ENCODE results near the gene PNLDC1. TPM values are rescaled to one million over a fixed set of nuclear protein-coding genes. Genes with fewer than 3 reads are reported as not detected.
"Not testable (repeated sequence)": the region's sequence is repeated elsewhere in the genome, so short reads cannot be mapped to it uniquely, and the experiment has no call there.

PNLDC1 gene
- total RNA-seq, 1 donor from 2014 or later: not detected

DNA sequence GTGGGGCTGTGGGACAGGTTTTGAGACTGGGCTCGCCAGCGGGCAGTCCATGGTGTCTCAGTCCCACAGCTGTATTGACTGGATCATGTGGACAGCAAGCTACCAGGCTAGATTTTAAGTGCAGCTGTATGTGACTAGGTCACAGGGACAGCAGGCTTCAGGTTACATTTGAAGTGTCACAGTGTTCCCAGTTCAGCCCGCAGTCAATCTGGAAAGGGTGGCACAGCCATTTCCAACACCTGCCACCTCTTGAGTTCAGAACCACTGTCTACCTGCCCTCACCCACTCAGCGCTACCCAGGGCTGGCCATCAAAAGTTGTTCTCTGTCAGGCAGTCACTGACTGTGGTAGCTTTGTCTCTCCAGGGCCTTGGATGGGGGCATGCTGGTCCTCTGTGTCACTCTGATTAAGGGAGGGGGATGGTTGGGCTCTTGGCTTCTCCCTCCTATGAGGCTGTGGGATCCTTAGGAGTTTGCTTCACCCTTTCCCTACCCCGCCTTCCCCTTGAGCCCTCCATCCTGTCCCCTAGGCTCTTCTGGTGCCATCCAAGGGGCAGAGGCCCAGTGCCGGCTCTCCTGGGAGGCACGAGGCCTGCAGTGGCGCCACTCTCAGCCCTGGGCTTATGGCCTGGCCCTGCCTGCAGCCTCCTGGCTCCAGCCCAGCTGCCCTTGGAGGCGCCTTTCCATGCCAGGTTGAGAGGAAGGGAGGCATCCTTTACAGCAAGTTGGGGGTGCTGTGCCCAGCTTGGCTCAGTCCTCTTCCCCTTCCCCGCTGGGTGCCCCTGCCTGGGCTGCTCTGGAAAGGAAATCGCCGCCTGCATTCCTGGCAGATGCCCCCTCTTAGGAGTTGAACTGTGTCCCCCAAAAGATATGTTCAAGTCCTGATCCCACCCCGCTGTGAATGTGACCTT, 44.9 kb downstream of the PNLDC1 start:
- no peak overlapping the region for H3K4me3 ChIP-seq (ENCODE audit: low read length in 3 of 3)
- H3K9me3 ChIP-seq (ENCODE audit: control insufficient read depth in 3 of 3, low read length in 3 of 3): no peaks in the 10 kb centered on the region
- H3K4me1 ChIP-seq (ENCODE audit: control insufficient read depth in 3 of 3, insufficient read depth in 3 of 3, low read length in 3 of 3): no peaks in the 10 kb centered on the region
- no peak overlapping the region for H3K27ac ChIP-seq (ENCODE audit: low read depth, low read length)
- H3K36me3 ChIP-seq (ENCODE audit: control insufficient read depth in 3 of 3, insufficient read depth in 3 of 3, low read length in 3 of 3): no peaks in the 10 kb centered on the region
- no peak overlapping the region for H3K9ac ChIP-seq (ENCODE audit: low read depth in 1 of 3, low read length in 3 of 3)
- no peaks in the 10 kb centered on the region for H3K27me3 ChIP-seq (ENCODE audit: control insufficient read depth in 3 of 3, insufficient read depth in 3 of 3, low read length in 3 of 3)

DNA sequence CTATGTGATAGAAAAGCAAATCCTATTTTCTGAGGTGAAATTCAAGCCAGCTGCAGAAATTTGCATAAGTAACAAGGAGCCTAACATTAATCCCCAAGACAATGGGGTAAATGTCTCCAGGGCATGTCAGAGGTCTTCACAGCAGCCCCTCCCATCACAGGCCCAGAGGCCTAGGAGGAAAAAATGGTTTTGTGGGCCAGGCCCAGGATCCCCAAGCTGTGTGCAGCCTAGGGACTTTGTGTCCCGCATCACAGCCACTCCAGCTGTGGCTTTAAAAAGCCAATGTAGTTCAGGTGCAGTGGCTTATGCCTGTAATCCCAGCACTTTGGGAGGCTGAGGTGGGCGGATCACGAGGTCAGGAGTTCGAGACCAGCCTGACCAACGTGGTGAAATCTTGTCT, 48.5 kb downstream of the PNLDC1 start:
- not testable (repeated sequence) for H3K27ac ChIP-seq (ENCODE audit: low read depth, low read length); H3K4me3 ChIP-seq (ENCODE audit: low read length in 3 of 3); H3K9ac ChIP-seq (ENCODE audit: low read depth in 1 of 3, low read length in 3 of 3); H3K9me3 ChIP-seq (ENCODE audit: control insufficient read depth in 3 of 3, low read length in 3 of 3); H3K4me1 ChIP-seq (ENCODE audit: control insufficient read depth in 3 of 3, insufficient read depth in 3 of 3, low read length in 3 of 3); H3K36me3 ChIP-seq (ENCODE audit: control insufficient read depth in 3 of 3, insufficient read depth in 3 of 3, low read length in 3 of 3); H3K27me3 ChIP-seq (ENCODE audit: control insufficient read depth in 3 of 3, insufficient read depth in 3 of 3, low read length in 3 of 3)

DNA sequence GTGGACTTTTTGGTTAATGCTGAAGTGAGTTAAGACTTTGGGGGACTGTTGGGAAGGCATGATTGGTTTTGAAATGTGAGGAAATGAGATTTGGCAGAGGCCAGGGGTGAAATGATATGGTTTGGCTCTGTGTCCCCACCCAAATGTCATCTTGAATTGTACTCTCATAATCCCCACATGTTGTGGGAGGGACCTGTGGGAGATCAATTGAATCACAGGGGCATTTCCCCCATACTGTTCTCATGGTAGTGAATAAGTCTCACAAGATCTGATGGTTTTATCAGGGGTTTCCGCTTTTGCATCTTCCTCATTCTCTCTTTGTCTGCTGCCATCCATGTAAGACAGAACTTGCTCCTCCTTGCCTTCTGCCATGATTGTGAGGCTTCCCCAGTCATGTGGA, 49.8 kb downstream of the PNLDC1 start:
- H3K27me3 ChIP-seq (ENCODE audit: control insufficient read depth in 3 of 3, insufficient read depth in 3 of 3, low read length in 3 of 3); H3K9ac ChIP-seq (ENCODE audit: low read depth in 1 of 3, low read length in 3 of 3); H3K9me3 ChIP-seq (ENCODE audit: control insufficient read depth in 3 of 3, low read length in 3 of 3); H3K4me1 ChIP-seq (ENCODE audit: control insufficient read depth in 3 of 3, insufficient read depth in 3 of 3, low read length in 3 of 3); H3K4me3 ChIP-seq (ENCODE audit: low read length in 3 of 3); H3K27ac ChIP-seq (ENCODE audit: low read depth, low read length); H3K36me3 ChIP-seq (ENCODE audit: control insufficient read depth in 3 of 3, insufficient read depth in 3 of 3, low read length in 3 of 3): not testable (repeated sequence)

DNA sequence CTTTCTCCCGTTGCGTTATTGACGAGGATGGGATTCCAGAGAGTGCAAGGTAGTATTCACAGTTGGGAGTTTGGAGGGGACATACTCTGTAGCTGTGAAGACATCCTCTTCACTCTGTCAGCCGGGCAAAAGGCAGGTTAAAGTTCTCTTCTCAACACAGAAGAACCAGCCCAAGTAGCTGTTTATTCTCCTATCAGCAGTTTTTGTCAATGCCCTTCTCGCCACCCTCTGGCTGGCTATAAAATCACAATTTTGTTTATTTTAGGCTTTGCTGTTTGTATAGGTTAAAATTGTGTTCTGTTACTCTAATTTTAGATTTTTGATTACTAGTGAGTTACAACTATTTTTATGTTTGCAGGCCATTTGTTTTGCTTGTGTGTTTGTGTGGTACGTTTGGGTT, 52.8 kb downstream of the PNLDC1 start:
- no peaks in the 10 kb centered on the region for H3K4me1 ChIP-seq (ENCODE audit: control insufficient read depth in 3 of 3, insufficient read depth in 3 of 3, low read length in 3 of 3)
- no peak overlapping the region for H3K27ac ChIP-seq (ENCODE audit: low read depth, low read length)
- no peaks in the 10 kb centered on the region for H3K27me3 ChIP-seq (ENCODE audit: control insufficient read depth in 3 of 3, insufficient read depth in 3 of 3, low read length in 3 of 3)

DNA sequence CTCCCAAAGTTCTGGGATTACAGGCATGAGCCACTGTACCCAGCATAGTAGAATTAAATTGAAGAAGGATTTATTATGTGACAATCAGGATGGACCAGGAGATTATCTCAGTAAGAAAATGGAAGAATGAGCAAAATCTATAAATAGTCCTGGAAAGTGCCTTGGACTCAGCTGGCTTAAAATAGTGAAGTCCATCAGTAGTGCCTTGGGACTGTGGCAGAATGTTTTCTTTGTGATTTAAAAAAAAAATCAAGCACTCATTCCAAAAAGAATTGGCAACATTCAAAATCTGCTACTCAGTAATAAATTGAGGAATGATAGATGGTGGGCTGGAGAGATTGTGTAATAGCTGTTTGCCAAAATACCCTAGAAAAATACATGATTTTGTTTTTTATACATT, 53.7 kb downstream of the PNLDC1 start:
- Histone ChIP-seq H3K4me3 (ENCODE audit: low read length in 3 of 3) (no peak overlapping the region), H3K4me1 (ENCODE audit: control insufficient read depth in 3 of 3, insufficient read depth in 3 of 3, low read length in 3 of 3) (no peaks in the 10 kb centered on the region), H3K9me3 (ENCODE audit: control insufficient read depth in 3 of 3, low read length in 3 of 3) (no peaks in the 10 kb centered on the region), H3K36me3 (ENCODE audit: control insufficient read depth in 3 of 3, insufficient read depth in 3 of 3, low read length in 3 of 3) (no peaks in the 10 kb centered on the region), H3K27ac (ENCODE audit: low read depth, low read length) (no peak overlapping the region), H3K27me3 (ENCODE audit: control insufficient read depth in 3 of 3, insufficient read depth in 3 of 3, low read length in 3 of 3) (no peaks in the 10 kb centered on the region), H3K9ac (ENCODE audit: low read depth in 1 of 3, low read length in 3 of 3) (no peak overlapping the region)

More for the DNA sequence above, 52.8 kb downstream of the PNLDC1 start:
- Histone ChIP-seq H3K9me3 (ENCODE audit: control insufficient read depth in 3 of 3, low read length in 3 of 3) (no peaks in the 10 kb centered on the region), H3K36me3 (ENCODE audit: control insufficient read depth in 3 of 3, insufficient read depth in 3 of 3, low read length in 3 of 3) (no peaks in the 10 kb centered on the region), H3K9ac (ENCODE audit: low read depth in 1 of 3, low read length in 3 of 3) (no peak overlapping the region), H3K4me3 (ENCODE audit: low read length in 3 of 3) (no peak overlapping the region)

DNA sequence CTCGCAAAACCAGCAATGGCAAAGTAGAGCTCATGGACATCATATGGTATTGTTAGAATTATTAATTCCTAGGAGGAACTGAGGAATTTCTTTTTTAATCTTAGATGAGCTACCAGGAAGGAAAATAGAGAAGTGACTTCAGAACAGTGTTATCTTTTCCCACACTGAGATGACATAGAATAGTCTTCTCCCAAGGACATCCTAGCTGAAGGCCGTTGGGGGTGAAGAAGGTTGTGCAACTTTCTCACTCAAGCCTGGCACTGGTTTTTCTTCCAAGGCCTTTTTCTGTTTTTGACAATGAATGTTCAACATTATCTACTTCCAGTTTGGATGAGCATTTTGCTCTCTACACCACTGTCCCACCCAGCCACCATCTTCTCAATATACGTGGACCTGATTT, 54.9 kb downstream of the PNLDC1 start:
- H3K27ac ChIP-seq (ENCODE audit: low read depth, low read length): no peak overlapping the region
- H3K27me3 ChIP-seq (ENCODE audit: control insufficient read depth in 3 of 3, insufficient read depth in 3 of 3, low read length in 3 of 3): no peaks in the 10 kb centered on the region
- no peaks in the 10 kb centered on the region for H3K9me3 ChIP-seq (ENCODE audit: control insufficient read depth in 3 of 3, low read length in 3 of 3)
- no peak overlapping the region for H3K9ac ChIP-seq (ENCODE audit: low read depth in 1 of 3, low read length in 3 of 3)
- H3K4me1 ChIP-seq (ENCODE audit: control insufficient read depth in 3 of 3, insufficient read depth in 3 of 3, low read length in 3 of 3): no peaks in the 10 kb centered on the region
- no peak overlapping the region for H3K4me3 ChIP-seq (ENCODE audit: low read length in 3 of 3)
- no peaks in the 10 kb centered on the region for H3K36me3 ChIP-seq (ENCODE audit: control insufficient read depth in 3 of 3, insufficient read depth in 3 of 3, low read length in 3 of 3)

DNA sequence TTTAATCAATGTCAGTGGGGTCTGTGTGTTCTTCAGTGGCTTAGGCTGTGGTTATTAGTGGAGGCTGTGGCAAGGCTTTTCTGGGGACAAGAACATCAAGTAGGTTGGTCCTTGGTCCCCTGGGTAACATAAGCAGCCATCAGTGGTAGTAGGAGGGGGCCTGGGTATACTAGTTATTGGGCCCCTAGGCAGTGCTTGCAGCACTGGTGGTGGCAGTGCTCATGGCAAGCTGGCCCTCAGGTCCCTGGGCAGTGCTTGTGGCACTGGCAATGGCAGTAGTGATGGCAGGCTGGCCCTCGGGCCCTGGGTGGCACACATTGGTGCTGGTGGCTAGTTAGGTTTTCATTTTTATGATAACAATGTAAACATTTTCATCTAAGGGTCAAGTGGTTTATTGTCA, 58.2 kb downstream of the PNLDC1 start:
- no peak overlapping the region for H3K9ac ChIP-seq (ENCODE audit: low read depth in 1 of 3, low read length in 3 of 3)
- H3K4me1 ChIP-seq (ENCODE audit: control insufficient read depth in 3 of 3, insufficient read depth in 3 of 3, low read length in 3 of 3): no peaks in the 10 kb centered on the region
- H3K27ac ChIP-seq (ENCODE audit: low read depth, low read length): no peak overlapping the region
- no peak overlapping the region for H3K4me3 ChIP-seq (ENCODE audit: low read length in 3 of 3)
- H3K9me3 ChIP-seq (ENCODE audit: control insufficient read depth in 3 of 3, low read length in 3 of 3): no peaks in the 10 kb centered on the region
- no peaks in the 10 kb centered on the region for H3K36me3 ChIP-seq (ENCODE audit: control insufficient read depth in 3 of 3, insufficient read depth in 3 of 3, low read length in 3 of 3)
- no peaks in the 10 kb centered on the region for H3K27me3 ChIP-seq (ENCODE audit: control insufficient read depth in 3 of 3, insufficient read depth in 3 of 3, low read length in 3 of 3)

DNA sequence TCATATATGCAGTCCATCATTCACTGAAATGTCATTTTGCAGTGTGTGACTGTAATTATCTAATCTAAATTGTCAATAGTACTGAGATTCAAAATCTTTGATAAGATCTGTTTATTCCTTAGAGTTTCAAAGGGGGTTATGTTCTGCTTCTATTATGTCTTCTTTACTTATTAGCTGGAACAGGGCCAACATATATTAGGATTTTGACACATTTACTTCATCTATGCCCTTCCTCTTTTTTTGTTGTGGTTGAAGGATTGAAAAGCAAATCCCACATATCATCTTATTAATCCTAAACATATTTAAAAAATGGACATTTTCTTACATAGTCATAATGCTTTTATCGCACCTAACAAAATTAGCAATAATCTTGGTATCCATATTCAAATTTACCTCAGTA, 60.4 kb downstream of the PNLDC1 start:
- no peaks in the 10 kb centered on the region for H3K9me3 ChIP-seq (ENCODE audit: control insufficient read depth in 3 of 3, low read length in 3 of 3)
- H3K36me3 ChIP-seq (ENCODE audit: control insufficient read depth in 3 of 3, insufficient read depth in 3 of 3, low read length in 3 of 3): no peaks in the 10 kb centered on the region
- H3K4me1 ChIP-seq (ENCODE audit: control insufficient read depth in 3 of 3, insufficient read depth in 3 of 3, low read length in 3 of 3): no peaks in the 10 kb centered on the region
- no peak overlapping the region for H3K27ac ChIP-seq (ENCODE audit: low read depth, low read length)
- no peak overlapping the region for H3K9ac ChIP-seq (ENCODE audit: low read depth in 1 of 3, low read length in 3 of 3)
- H3K4me3 ChIP-seq (ENCODE audit: low read length in 3 of 3): no peak overlapping the region
- no peaks in the 10 kb centered on the region for H3K27me3 ChIP-seq (ENCODE audit: control insufficient read depth in 3 of 3, insufficient read depth in 3 of 3, low read length in 3 of 3)

DNA sequence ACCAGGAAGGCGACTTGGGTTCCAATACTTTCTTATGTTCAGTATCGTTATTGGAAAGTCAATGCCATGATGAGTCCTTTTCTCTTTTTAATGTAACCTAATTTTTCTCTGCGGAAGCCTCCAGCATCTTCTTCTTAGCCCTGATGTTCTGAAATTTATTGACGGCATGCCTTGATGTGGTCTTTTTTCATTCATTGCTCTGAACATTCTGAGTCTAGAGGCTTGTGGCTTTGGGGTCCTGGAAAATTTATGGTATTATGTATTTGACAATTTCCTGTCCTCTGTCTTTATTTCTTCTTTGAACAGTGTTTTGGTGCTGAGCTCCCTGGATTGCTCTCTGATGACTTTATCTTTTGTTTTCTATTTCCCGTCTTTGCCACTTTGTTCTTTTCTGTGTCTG, 62.0 kb downstream of the PNLDC1 start:
- Histone ChIP-seq H3K27me3 (ENCODE audit: control insufficient read depth in 3 of 3, insufficient read depth in 3 of 3, low read length in 3 of 3) (no peaks in the 10 kb centered on the region), H3K9ac (ENCODE audit: low read depth in 1 of 3, low read length in 3 of 3) (no peak overlapping the region), H3K4me1 (ENCODE audit: control insufficient read depth in 3 of 3, insufficient read depth in 3 of 3, low read length in 3 of 3) (no peaks in the 10 kb centered on the region), H3K36me3 (ENCODE audit: control insufficient read depth in 3 of 3, insufficient read depth in 3 of 3, low read length in 3 of 3) (no peaks in the 10 kb centered on the region), H3K4me3 (ENCODE audit: low read length in 3 of 3) (no peak overlapping the region), H3K9me3 (ENCODE audit: control insufficient read depth in 3 of 3, low read length in 3 of 3) (no peaks in the 10 kb centered on the region), H3K27ac (ENCODE audit: low read depth, low read length) (no peak overlapping the region)

DNA sequence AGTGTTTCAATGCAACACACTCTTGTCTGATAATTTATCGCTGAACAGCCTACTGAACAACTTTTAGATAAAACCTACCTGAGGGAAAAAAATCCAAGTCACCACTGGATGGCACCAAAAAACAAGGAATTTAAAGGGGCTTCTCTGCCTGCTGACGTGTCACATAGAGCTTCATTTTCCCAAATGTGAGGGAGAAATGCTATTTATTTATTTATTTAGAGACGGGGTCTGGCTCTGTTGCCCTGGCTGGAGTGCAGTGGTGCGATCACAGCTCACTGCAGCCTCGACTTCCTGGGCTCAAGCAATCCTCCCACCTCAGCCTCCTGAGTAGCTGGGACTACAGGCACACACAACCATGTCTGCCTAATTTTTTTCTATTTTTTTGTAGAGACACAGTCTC, 63.3 kb downstream of the PNLDC1 start:
- not testable (repeated sequence) for H3K36me3 ChIP-seq (ENCODE audit: control insufficient read depth in 3 of 3, insufficient read depth in 3 of 3, low read length in 3 of 3); H3K27ac ChIP-seq (ENCODE audit: low read depth, low read length); H3K9ac ChIP-seq (ENCODE audit: low read depth in 1 of 3, low read length in 3 of 3); H3K4me1 ChIP-seq (ENCODE audit: control insufficient read depth in 3 of 3, insufficient read depth in 3 of 3, low read length in 3 of 3); H3K4me3 ChIP-seq (ENCODE audit: low read length in 3 of 3); H3K27me3 ChIP-seq (ENCODE audit: control insufficient read depth in 3 of 3, insufficient read depth in 3 of 3, low read length in 3 of 3); H3K9me3 ChIP-seq (ENCODE audit: control insufficient read depth in 3 of 3, low read length in 3 of 3)

Data from skeletal muscle tissue (tissue), 4 donors.